NCI-H2081 (cell line): Measurements from ENCODE around the gene DUSP16.
"Not testable (repeated sequence)": the region's sequence is repeated elsewhere in the genome, so short reads cannot be mapped to it uniquely, and the experiment has no call there.

Source experiments
- DNase-seq, 2 experiments: peaks; one replicate each; lab custom pipeline; 2025; lab: John Stamatoyannopoulos, UW

The DUSP16 gene

GRCh38 chr12:12499909-12500604 is 62.6 kb downstream of the DUSP16 start:
- no peak for DNase-seq

DNA sequence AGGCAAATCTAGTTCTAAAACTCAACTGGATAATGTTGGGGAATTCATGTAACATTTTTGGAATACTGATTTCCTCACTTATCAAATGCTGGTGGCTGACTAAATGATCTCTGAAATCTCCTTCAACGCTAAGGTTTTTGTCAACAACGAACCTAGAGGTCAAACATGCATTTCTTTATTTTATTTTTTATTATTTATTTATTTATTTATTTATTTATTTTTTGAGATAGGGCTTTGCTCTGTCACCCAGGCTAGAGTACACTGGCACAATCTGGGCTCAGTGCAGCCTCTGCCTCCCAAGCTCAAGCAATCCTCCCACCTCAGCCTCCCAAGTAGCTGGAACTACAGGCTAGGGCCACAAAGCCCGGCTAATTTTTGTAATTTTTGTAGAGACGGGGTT is 64.5 kb downstream of the DUSP16 start:
- DNase-seq = no peak

GRCh38 chr12:12495536-12495935 is 67.1 kb downstream of the DUSP16 start:
- DNase-seq = no peak

- no peak for DNase-seq
Measured at GRCh38 chr12:12492547-12492946, 70.1 kb downstream of the DUSP16 start.

DNA sequence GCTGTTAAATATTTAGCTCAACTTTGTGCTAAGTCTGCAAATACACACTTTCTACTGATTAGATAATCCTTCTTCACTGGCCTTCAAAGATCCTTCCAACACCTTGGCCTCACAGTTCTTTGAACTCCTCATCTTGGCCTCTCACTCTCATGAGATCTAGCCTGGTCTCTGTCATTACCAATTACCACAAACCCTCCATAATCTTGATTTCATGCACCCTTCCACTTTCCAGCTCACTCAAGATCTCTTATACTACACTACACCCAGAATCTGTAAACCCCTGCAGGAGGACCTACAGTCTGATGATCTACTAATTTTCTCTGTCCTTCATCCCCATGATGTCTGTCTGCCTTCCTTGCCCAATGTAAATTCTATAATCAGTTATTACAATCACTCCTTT is 71.1 kb downstream of the DUSP16 start:
- DNase-seq = no peak

DNA sequence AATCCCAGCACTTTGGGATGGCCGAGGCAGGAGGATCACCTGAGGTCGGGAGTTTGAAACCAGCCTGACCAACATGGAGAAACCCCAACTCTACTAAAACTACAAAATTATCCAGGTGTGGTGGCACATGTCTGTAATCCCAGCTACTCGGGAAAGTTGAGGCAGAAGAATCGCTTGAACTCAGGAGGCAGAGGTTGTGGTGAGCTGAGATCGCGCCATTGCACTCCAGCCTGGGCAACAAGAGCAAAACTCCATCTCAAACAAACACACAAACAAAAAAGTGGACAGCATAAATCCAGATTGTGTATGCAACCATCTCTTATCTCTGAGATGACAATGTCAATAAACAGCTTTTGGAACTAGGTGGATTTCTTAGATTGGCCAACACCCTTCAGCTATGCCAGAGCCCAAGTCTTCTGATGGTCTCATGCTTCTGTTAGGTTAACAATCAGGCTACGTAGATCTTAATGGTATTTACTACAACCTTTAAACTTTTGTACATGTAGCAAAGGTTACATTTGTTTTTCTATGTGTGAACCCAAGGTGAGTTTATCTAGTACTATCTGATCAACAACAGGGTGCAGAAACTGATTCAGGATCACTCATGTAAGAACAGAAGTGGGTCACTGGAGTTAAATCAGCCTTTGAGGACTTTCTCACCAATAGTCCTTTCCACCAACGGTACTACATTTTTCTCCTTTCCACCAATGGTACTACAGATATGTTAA is 73.7 kb downstream of the DUSP16 start:
- DNase-seq = no peak

DNA sequence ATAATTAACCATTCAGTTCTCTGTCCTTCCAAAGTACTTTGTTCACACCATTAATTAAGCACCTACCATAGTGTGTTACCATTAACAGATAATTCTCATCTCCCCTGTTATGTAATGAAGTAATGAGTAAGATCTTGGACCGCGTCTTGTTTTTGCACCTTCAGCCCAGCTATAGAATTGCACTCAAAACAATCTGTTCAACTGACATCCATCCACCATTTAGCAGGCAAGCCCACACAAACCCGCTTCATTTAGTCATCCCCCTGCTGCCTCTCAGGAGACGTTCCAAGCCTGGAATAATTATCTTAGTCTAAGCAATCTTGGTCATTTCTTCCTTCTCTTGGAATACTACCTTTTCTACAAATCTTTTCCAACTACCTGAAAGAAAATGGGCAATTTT is 74.4 kb downstream of the DUSP16 start:
- no peak for DNase-seq

GRCh38 chr12:12487490-12487889 is 75.2 kb downstream of the DUSP16 start:
- no peak for DNase-seq

DNA sequence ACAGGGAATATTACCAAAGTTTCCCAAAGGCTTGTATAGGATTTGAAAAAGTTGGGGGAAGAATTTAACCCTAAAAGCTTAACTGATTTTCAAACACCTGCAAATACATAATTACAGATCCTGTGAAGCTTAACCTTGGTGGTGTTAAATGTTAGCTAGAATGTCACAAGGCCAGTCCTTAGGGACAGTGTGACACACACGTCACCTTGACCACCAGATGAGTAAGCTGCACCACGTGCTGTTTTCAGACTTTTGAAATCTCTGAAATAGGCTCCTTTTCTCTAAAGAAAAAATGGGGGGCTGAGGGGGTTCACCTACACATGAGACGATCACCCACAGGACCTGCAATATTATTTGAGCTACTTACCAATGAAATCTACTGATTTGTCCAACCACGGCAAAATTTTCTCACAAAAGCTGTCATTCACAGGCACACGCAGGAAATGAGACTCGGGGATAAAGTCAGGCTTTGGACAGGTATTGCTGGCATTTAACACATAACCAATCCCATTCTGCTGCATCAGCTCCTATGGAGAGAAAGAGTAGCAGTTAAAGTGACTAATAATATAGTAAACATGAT is 75.9 kb downstream of the DUSP16 start:
- DNase-seq = no peak

- no peak for DNase-seq
Measured at GRCh38 chr12:12483438-12483837, 79.2 kb downstream of the DUSP16 start.

DNA sequence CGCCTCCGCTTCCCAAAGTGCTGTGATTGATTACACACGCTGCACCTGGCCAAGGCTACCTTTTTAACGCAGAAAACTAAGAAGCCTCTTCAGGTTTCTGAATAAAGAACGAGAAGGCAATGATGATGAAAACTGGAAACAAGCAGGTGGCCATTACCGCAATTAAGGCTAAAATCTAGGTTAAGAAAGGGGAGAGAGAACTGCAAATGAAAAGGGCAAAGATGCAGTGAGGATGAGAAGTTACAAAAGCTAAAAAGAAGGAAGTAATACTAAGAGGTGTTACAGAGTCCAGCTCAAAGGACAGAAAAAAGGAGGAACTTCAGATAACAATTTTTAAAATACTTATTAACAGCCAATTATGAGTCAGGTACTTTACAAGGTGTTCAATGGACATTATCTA is 79.7 kb downstream of the DUSP16 start:
- DNase-seq = peak in 1 of 2 experiments; percentile 13

- DNase-seq = no peak
Measured at GRCh38 chr12:12482150-12482761, 80.4 kb downstream of the DUSP16 start.

DNA sequence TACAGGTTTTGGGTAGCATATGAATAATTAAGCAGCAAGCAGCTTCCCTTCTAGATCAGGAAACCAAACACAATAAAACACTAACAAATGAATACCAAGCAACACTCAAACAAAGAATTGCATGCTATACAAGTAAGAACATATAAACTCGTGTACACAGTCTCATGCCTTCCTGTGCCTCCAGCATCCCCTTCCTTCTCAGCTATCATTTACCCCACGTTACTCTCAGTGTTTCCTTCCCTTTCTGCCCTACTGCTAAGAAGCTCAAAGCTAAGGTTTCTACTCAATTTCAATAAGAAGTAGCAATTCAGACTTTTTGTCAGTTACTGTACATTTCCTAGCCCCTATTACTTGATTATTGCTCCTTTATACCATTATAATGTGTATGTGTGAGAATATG is 81.0 kb downstream of the DUSP16 start:
- DNase-seq = no peak

DNA sequence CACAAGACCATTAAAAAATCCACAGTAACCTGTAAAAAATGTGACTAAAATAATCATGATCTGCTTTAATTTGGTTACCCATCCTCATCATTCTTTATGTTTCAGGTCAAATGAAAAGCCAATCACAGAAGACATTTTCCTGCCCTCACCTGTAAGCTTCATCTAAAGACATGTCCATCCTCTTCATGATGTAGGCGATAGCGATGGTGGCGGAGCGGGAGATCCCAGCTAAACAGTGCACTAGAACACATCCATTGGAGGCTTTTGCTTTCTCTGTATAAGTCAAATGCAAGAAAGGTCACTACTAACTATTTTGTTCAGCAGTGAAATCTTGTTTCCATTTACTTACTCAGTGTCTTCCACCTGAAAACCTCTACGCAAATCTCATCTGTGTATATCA is 82.6 kb downstream of the DUSP16 start:
- DNase-seq = no peak

DNA sequence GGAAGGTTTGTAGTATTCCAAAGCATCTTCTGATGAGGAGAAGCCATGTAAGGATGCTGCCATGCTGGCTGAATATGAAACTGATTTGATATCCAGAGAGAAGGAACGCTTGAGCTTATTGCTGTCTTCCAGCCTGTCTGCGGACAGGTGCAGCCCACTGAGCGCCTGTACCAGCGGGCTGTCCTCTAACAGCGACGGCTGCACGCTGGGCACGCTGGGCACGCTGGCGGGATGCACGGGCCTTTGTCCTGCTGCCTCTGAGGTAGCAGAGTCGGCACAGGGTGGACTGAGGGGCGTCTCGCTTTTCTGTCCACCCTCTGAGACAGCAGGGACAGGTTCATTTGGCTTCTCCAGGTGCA is 85.2 kb downstream of the DUSP16 start:
- DNase-seq = no peak

GRCh38 chr12:12476857-12477531 is 85.7 kb downstream of the DUSP16 start:
- DNase-seq = no peak

DNA sequence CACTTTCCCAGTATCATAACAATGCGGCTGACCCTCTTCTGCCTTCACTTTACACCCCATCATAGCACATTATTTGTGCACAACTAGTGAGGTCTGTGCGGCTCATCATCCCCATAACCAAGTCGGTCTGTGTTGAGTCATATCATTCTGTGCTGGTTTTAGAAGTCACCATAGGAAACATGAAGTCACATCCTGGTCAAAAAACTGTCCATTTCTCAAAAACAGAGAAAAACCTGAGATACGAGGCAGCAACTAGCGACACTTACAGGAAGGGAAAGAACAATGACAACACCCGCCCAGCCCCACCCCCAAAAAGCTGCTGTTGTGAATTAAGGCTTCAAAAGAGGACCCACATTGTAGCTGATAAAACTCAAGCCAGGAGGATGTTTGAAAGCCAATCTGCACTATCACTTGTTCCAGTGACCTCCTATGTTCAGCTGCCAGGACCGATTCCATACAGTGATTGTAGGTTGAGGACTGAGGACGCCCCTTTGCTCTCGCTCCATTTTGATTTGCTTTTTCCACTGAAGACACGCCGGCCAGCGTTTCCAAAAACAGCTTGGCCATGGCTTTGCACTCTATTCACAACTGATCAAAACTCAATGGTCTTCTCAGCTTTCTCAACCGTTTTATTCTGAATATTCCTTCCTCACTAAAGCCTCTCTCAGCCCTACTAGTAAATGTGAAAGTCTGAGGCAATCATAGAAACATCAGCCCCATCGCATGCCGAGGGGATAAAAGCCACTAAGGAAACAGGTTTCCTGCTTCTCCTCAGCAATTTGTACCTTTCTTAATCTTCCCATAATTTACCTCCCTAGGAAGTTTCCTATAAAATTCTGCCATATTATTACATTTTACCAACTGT is 87.5 kb downstream of the DUSP16 start:
- no peak for DNase-seq

- no peak for DNase-seq
Measured at GRCh38 chr12:12474471-12474928, 88.2 kb downstream of the DUSP16 start.

DNA sequence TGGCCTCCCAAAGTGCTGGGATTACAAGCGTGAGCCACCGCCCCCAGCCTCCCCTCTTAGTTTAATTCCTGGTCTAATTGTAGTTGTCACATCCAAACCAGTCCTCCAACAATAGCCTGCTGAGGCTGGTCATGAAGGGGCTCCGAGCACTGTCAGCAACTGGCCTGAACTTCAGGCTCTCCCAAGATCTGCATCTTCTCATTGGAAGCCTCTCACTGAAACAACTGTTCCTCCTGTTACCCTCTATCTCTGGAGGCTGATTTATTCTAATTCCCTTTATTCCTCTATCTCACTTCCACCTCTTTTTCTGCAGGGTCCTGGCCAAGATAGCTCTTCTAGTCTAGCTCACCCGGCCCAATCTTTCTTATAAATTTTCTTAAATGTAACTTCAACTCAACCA is 89.4 kb downstream of the DUSP16 start:
- no peak for DNase-seq

DNA sequence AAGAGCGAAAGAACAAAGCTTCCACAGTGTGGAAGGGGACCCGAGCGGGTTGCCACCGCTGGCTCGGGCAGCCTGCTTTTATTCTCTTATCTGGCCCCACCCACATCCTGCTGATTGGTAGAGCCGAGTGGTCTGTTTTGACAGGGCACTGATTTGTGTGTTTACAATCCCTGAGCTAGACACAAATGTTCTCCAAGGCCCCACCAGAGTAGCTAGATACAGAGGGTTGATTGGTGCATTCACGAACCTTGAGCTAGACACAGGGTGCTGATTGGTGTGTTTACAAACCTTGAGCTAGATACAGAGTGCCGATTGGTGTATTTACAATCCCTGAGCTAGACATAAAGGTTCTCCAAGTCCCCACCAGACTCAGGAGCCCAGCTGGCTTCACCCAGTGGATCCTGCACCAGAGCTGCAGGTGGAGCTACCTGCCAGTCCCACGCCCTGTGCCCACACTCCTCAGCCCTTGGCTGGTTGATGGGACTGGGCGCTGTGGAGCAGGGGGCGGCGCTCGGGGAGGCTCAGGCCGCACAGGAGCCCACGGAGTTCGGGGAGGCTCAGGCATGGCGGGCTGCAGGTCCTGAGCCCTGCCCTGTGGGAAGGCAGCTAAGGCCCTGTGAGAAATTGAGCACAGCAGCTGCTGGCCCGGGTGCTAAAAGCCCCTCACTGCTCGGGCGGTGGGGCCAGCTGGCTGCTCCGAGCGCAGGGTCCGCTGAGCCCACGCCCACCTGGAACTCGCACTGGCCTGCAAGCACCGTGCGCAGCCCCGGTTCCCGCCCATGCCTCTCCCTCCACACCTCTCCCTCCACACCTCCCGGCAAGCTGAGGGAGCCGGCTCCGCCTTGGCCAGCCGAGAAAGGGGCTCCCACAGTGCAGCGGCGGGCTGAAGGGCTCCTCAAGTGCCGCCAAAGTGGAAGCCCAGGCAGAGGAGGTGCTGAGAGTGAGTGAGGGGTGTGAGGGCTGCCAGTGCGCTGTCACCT is 90.4 kb downstream of the DUSP16 start:
- not testable (repeated sequence) for DNase-seq
